HUES48 (cell line): ENCODE measurements around the gene SLC15A1.
A peak's percentile ranks its signal among the peaks of the same experiment; 100 is the strongest.

ENCODE experiments used
- H3K27ac ChIP-seq: one replicate; pipeline ENCODE4 v1.7.0; 2013; ENCODE audit warnings: low read depth, low read length, inconsistent platforms
- H3K27me3 ChIP-seq: 2 replicates; pipeline ENCODE4 v1.6.1; 2013; ENCODE audit warnings: mild to moderate bottlenecking, low read length; ENCODE audit not compliant: control insufficient read depth, insufficient read depth
- H3K36me3 ChIP-seq: 2 replicates; pipeline ENCODE4 v1.6.1; 2013; ENCODE audit warnings: low read length; ENCODE audit not compliant: control insufficient read depth, insufficient read depth
- H3K4me1 ChIP-seq: 2 replicates; pipeline ENCODE4 v1.6.1; 2013; ENCODE audit warnings: mild to moderate bottlenecking, low read length; ENCODE audit not compliant: control insufficient read depth, insufficient read depth
- H3K4me3 ChIP-seq: 2 replicates; pipeline ENCODE4 v1.5.1; 2013; ENCODE audit warnings: mild to moderate bottlenecking, low read depth, low read length
- H3K9ac ChIP-seq: 2 replicates; pipeline ENCODE4 v1.6.1; 2013; ENCODE audit warnings: mild to moderate bottlenecking, low read depth, low read length, moderate library complexity
- H3K9me3 ChIP-seq: 2 replicates; pipeline ENCODE4 v1.6.1; 2013; ENCODE audit warnings: low read length; ENCODE audit not compliant: control insufficient read depth, insufficient read depth

Gene SLC15A1

DNA sequence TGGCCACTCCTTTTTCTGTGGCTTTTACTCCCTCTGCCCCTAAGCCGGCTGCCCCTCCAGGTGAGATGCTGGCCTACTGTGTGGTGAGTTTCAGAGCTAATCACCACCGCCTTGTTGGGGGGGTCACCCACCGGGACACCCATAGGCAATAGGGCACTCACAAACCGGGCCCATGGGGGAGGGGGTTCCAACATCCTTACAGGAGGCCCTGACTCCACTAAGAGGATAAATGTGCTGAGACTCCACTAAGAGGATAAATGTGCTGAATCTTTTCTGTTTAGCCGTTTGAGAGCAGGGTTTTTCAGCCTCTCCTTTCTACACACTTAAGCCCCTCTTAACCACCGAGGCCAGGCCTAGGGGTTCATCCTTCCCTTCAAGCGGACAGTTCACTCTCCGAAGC, 73.7 kb downstream of the SLC15A1 start:
- H3K9ac ChIP-seq, result no peak overlapping the region
- H3K4me3 ChIP-seq, result no peak overlapping the region
- no peaks in the 10 kb centered on the region for H3K36me3 ChIP-seq
- H3K9me3 ChIP-seq, result no peaks in the 10 kb centered on the region
- no peaks in the 10 kb centered on the region for H3K4me1 ChIP-seq
- H3K27ac ChIP-seq, result no peak overlapping the region
- no peaks in the 10 kb centered on the region for H3K27me3 ChIP-seq

DNA sequence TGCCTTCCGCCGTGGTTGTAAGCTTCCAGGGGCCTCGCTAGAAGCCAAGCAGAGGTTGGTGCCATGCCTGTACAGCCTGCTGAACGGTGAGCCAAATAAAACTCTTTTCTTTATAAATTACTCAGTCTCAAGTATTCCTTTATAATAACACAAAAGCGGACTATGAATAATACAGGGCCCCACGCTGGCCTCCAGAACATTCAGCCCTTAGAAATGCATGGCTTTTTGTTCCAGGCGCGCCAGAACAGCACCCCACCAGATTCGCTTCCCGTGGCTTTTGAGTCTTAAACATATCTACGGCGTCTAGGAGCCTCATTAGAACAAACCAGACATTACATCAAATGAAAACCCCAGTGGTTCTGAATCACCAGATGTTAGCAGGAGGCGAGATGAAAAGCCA, 75.1 kb downstream of the SLC15A1 start:
- Histone ChIP-seq H3K27ac (no peak overlapping the region), H3K9me3 (no peaks in the 10 kb centered on the region), H3K36me3 (no peaks in the 10 kb centered on the region), H3K4me1 (peaks cover 3% of the 10 kb centered on the region; the same call in 1 of the 2 replicates), H3K9ac (no peak overlapping the region), H3K4me3 (no peak overlapping the region), H3K27me3 (no peaks in the 10 kb centered on the region)

DNA sequence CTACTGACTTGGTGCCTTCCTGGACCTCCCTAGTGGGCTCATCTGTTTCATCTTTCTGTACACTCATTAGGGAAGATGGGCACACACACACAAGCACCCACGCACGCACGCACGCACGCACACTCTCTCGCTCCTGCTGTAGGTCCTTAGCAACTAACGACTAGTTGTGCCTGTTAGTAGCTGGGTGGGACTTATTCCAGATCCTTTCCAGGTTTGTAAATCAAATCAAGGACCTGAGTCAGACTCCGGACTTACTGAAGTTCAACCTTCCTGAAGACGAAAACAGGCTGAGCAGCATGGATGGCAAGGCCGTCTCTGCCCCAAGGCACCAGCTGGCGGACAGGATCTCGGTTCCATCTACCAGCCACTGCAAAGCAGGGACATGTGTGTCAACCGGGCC, 76.2 kb downstream of the SLC15A1 start:
- Histone ChIP-seq H3K27me3 (no peaks in the 10 kb centered on the region), H3K36me3 (no peaks in the 10 kb centered on the region), H3K9ac (no peak overlapping the region), H3K4me3 (no peak overlapping the region), H3K9me3 (no peaks in the 10 kb centered on the region), H3K4me1 (peaks cover 3% of the 10 kb centered on the region; the same call in 1 of the 2 replicates), H3K27ac (no peak overlapping the region)

DNA sequence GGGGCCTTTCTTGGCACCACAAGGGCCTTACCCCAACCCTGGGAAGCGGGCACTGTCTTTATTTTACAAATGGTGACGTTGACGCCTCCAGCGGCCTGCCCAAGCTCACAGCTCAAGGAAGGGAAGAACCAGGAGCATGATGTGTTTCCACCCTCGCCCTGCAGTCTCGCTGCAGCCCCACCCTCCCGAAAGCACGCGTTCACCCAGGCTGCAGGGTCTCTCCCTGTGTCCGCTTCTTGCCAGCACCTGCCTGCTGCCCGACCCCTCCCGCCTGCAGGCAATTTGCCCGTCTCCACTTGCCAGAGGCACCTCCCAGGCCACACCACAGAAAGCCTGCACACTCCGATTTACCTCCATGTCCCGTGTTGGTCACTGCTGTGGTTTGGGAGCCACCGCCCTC, 76.6 kb downstream of the SLC15A1 start:
- no peaks in the 10 kb centered on the region for H3K9me3 ChIP-seq
- H3K4me1 ChIP-seq, result peaks cover 3% of the 10 kb centered on the region; the same call in 1 of the 2 replicates
- no peak overlapping the region for H3K4me3 ChIP-seq
- H3K9ac ChIP-seq, result no peak overlapping the region
- H3K27me3 ChIP-seq, result no peaks in the 10 kb centered on the region
- no peaks in the 10 kb centered on the region for H3K36me3 ChIP-seq
- no peak overlapping the region for H3K27ac ChIP-seq

DNA sequence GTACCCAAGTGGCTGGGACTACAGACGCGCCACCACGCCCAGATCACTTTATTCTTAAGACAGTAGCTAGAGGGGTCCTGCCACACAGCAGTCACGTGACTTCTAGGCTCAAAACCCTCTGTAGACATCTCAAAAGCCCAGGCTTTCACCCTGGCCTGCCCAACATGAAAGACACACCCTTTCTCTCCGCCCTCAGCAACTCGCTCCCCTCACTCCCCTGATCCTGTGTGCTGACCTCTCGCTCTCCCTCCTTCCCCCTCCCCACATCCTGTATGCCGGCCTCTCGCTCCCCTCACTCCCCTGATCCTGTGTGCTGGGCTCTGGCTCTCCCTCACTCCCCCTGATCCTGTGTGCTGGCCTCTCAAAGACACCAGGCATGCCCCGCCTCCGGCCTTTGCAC, 77.4 kb downstream of the SLC15A1 start:
- H3K27ac ChIP-seq, result no peak overlapping the region
- no peaks in the 10 kb centered on the region for H3K27me3 ChIP-seq
- H3K4me1 ChIP-seq, result peaks cover 3% of the 10 kb centered on the region; the same call in 1 of the 2 replicates
- H3K36me3 ChIP-seq, result no peaks in the 10 kb centered on the region
- H3K4me3 ChIP-seq, result no peak overlapping the region
- H3K9me3 ChIP-seq, result no peaks in the 10 kb centered on the region
- no peak overlapping the region for H3K9ac ChIP-seq

DNA sequence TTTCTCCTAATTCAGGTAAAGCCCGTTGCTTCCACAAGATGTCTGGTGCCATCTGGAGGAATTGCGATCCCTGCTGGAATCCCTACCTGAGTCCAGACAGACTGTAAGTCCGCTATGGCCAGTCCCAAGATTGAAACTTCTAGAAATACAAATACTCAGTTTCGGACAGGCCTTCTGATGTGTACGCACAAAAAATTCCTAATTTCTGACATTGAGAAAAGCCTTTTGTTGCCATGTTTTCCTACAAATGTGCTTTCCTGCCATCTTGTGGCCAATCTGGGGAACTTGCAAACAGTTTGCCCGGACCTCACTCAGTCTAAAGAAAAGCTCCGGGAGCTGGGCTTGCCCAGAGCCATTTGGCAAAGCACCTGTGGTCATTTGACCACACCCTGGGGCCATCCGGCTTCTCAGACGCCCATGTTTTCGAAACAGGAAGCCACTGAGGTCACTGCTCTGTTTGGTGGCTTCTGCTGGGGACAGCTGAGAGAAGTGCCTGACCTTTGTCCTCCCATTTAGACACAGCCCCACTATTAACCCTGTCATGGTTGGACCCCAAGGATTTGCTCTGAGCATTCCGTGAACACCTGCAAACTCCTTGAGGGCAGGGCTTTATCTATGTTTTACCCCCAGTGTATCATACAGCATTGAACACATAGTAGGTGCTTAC, 79.4 kb downstream of the SLC15A1 start:
- H3K36me3 ChIP-seq, result no peaks in the 10 kb centered on the region
- H3K4me1 ChIP-seq, result peaks cover 3% of the 10 kb centered on the region; the same call in 1 of the 2 replicates
- no peak overlapping the region for H3K9ac ChIP-seq
- H3K4me3 ChIP-seq, result 0 out of 2 replicates have a peak overlapping the region, but pooled peaks have one; percentile 1
- H3K27me3 ChIP-seq, result no peaks in the 10 kb centered on the region
- H3K9me3 ChIP-seq, result no peaks in the 10 kb centered on the region
- no peak overlapping the region for H3K27ac ChIP-seq

DNA sequence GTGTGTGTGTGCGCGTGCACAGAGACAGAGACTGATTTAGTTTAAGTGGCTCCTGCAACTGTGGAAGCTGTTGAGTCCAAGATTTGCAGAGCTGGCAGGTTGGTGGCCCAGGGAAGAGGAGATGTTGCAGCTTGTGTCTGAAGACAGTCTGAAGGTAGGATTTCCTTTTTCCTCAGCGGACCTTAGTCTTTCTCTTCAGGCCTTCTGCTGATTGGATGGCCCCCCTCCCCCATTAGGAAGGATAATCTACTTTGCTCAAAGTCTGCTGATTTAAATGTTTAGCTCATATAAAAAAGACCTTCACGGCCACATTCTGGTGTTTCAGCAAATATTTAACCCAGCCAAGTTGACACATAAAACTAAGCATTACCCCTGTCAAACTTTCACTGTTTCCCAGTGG, 84.3 kb downstream of the SLC15A1 start:
- Histone ChIP-seq H3K4me1 (peaks cover under 1% of the 10 kb centered on the region; the same call in 1 of the 2 replicates), H3K4me3 (no peak overlapping the region), H3K36me3 (no peaks in the 10 kb centered on the region), H3K27me3 (no peaks in the 10 kb centered on the region), H3K9ac (no peak overlapping the region), H3K9me3 (no peaks in the 10 kb centered on the region), H3K27ac (no peak overlapping the region)

DNA sequence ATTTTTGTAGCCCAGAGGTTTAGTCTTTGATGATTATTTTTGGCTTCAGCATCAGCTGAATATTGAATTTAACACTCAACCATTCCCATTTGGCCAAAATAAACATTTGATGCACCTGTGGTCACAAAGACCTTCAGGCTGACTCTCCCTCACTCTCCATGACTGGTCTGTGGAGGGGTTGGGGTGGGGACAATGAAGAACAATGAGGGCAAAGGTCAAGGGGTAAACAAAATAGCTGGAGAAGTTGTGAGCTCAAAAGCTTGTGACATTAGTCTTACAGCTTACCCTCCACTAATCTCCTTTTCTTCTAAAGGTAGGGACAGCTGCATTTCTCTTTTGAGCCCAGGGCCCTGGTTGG, 86.9 kb downstream of the SLC15A1 start:
- no peaks in the 10 kb centered on the region for H3K36me3 ChIP-seq
- no peak overlapping the region for H3K27ac ChIP-seq
- no peak overlapping the region for H3K9ac ChIP-seq
- no peaks in the 10 kb centered on the region for H3K4me1 ChIP-seq
- H3K9me3 ChIP-seq, result no peaks in the 10 kb centered on the region
- no peaks in the 10 kb centered on the region for H3K27me3 ChIP-seq
- H3K4me3 ChIP-seq, result no peak overlapping the region

DNA sequence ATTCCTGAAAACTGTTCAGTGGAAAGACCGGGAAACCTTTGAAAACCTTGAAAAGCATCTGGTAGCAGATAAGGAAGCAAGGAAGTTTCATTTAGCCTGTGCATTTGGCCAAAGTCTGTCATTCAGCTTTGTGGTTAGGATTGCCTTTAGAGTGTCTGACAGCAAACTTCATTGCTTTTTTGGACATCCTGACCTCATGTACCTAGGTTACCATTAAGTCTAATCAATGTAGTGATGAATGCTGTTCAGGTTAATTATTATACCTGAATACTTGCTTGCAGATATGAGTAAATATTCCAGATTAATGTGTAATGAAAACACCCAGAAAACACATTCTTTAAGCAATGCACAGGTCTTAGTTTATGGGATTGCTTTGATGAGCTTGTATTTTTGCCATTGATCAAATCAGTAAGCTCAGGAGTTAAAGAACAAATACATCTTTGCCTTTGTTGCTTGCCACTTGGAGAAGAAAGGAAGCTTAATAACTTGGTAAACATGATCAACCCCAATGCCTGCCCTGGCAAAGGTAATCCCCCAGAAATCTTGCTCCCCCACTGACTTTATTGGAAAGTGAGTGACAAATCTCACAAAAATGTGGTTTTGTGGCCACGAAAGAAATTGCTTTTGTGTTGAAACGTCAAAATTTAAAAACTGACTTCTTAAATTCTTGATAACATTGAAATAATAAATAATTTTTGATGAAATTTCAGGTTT, 87.4 kb downstream of the SLC15A1 start:
- Histone ChIP-seq H3K4me3 (no peak overlapping the region), H3K27ac (no peak overlapping the region), H3K9me3 (no peaks in the 10 kb centered on the region), H3K27me3 (no peaks in the 10 kb centered on the region), H3K36me3 (no peaks in the 10 kb centered on the region), H3K9ac (no peak overlapping the region), H3K4me1 (no peaks in the 10 kb centered on the region)

DNA sequence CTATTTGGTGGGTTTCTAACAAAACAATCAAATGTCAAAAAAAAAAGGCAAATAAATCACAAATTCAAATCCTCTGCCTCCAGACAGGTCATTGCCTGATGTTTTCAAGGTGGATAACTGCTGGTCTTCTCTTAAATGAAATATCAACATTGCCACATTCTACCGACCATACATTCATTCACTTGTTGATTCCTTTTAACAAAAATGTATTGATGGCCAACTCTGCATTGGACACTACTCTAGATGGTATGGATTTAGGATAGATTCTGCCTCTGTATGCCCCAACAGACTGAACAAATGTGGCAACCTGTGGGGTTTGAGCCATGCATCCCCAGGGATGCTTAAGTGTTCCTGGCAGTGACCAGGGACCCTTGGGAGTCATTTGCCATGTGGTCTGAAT, 88.0 kb downstream of the SLC15A1 start:
- Histone ChIP-seq H3K36me3 (no peaks in the 10 kb centered on the region), H3K27me3 (no peaks in the 10 kb centered on the region), H3K27ac (no peak overlapping the region), H3K9ac (no peak overlapping the region), H3K4me1 (no peaks in the 10 kb centered on the region), H3K9me3 (peaks cover under 1% of the 10 kb centered on the region; the same call in 1 of the 2 replicates), H3K4me3 (no peak overlapping the region)

DNA sequence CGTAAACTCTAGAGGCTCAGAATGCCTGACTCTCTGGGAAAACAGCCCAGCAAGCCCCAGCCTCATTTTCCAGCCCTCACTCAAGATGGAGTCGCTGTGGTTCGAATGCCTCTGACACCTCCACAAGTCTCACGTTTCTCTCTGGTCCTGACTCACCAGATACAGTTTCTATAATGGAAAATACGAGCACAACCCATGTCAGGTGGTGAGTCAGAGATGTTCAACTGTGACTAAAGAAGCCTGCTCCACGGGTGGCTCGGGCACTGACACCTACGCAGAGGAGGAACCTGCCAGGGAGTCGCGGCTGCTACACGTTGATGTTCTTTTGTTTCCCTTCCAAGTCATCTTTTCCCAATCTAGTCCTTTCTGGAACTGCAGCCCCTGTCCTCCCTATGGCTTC, 88.4 kb downstream of the SLC15A1 start:
- Histone ChIP-seq H3K27ac (no peak overlapping the region), H3K4me3 (no peak overlapping the region), H3K4me1 (no peaks in the 10 kb centered on the region), H3K27me3 (no peaks in the 10 kb centered on the region), H3K9ac (no peak overlapping the region), H3K36me3 (no peaks in the 10 kb centered on the region), H3K9me3 (peaks cover 2% of the 10 kb centered on the region; the same call in 1 of the 2 replicates)
